SHP77 (cell line): ENCODE data around the gene TOX2.
"Not testable (repeated sequence)": the region's sequence is repeated elsewhere in the genome, so short reads cannot be mapped to it uniquely, and the experiment has no call there.

Source experiments
- DNase-seq, 2 experiments: peaks; one replicate each; lab custom pipeline; 2025; lab: John Stamatoyannopoulos, UW

Gene TOX2

DNA sequence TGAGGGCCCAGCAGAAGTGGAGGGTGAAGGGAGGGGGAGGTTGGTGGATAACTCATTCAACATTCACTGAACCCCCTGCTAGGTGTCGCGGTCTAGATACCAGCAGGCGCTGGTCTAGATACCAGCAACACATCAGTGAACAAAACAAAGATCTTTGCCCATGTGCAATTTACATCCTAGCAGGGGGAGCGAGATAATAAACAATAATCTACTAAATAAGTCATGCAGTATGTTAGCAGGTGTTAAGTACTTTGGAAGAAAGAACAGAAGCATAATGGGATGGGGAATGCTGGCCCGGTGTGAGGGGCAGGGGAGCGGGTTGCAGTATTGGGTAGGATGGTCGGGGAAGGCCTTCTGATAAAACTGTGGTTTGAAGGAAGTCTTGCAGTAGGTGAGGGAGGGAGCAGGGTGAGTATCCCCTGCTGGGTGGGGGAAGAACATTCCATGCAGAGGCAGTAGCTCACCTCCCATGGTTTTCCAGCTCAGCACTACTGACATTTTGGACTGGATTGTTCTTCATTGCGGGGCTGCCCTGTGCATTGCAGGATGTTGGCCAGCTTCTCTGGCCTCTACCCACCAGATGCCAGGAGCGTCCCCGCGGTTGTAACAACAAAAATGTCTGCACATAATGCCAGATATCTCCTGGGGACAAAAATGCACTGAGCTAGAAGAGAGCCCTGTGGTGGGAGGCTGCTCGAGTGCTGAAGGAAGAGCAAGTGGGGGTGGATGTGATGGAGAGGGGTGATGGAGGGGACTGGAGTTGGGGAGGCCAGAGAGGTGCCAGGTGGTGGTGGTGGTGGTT is 117.3 kb downstream of the TOX2 start:
- DNase-seq, result no peak

DNA sequence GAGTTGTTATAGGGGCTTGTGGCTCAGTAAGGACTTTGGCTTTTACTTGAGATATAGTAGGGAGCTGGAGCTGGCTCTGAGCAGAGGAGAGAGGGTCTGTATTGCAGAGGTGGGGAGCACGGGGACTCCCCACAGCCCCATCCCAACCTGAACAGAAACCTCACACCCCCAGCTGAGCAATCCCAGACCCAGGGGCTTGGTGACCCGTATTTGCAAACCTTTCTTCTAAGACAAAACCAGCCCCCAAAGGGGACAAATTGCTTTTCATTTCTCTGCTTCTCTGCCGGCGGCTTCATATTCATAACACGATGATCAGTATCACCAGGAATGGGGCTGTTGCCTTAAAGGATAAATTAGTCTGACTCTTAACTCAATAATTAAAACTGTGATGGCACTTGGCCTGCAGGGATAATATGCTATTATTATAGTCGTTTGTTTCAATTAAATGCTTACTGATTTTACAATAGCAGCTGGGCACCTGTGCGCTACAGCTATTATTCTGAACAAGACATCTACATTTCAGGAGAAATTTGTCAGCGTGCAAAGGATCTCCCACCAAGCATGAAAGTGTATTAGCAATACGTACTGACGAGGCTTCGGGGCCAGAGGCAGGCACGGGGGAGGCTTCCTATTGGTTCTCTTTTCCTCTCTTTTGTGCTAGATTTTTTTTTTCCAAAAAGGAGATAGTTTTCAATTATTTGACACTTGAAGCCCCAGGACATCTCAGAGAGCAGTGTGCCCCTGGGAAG is 118.1 kb downstream of the TOX2 start:
- DNase-seq, result no peak

DNA sequence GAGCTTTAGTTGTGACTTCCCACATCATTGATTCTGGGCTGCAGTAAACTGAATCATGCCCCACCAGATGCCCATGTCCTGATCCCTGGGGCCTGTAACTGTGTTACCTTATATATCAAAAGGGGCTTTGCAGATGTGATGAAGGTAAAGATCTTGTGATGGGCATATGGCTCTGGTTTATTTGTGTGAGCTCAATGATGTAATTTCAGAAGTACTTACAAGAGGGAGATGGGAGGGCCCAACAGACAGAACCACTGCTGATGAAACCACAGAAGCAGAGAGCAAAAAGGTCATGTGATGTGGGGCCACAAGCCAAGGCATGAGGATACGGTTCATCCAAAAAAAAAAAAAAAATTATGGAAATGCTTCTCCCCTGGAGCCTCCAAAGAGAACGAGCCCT is 118.7 kb downstream of the TOX2 start:
- no peak for DNase-seq

DNA sequence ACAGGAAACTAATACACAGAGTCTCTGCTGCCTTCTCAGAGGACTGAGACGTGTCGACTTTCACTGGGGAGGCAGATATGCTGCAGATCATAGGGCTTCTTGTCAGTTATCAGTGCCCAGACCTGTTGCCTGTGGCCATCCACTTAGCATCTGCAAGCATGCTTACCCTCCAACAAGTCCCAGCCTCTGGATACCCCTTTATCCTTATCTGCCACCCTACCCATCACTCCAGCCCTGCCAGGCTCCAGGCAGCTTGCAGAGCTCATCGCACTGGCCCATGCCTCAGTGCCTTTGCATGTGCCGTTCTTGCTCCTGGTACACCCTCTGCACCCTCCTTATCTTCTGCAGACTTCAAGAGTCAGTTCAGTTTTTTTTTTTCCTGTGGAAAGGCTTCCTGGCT is 119.2 kb downstream of the TOX2 start:
- no peak for DNase-seq

DNA sequence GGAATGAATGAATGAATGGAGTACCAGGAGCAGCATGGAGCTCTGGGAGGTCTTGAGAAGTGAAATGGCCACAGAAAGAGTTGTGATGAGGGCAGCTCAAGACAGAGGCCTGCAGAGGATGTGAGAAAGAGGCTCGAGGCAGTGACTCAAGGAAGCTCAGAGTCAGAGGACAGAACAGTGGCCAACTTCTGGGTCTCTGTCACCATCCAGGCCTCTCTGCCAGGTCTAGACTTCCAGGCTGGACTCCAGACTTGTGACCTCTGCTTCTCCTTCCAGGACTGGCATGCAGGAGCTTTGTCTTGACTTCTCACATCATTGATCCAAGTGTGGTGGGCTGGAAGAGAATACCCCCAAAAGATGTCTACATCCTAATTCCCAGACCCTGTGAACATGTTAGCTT is 119.8 kb downstream of the TOX2 start:
- DNase-seq, result no peak

DNA sequence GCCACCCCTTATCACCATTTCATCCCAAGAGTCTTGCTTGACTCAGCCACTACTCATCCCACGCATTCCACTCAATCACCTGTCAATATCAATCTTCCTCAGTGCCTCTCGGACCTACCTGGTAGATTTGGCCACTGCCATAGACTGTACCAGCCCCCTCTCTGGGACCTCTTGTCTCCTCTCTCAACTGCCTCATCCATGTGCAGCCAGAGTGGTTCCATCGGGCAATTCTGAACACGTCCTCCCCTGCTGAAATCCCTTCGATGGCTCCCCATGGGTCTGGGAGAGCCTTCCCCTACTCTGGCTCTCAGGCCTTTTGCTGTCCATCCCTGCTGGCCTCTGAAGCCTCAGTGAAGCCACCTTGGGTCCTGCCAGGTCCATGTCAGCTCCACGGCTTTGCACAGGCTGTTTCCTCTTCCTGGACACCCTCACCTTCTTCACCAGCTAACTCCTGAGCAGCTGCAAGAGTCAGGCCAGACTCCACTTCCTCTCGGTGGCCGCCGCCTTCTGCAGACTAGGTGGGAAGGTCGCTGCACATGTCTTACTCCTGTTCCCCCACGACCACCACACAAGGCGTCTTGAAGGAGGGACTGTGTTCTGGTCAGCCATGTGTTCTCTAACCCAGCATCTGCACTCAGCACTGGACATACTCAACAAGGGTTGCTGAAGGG is 120.4 kb downstream of the TOX2 start:
- DNase-seq, result no peak

DNA sequence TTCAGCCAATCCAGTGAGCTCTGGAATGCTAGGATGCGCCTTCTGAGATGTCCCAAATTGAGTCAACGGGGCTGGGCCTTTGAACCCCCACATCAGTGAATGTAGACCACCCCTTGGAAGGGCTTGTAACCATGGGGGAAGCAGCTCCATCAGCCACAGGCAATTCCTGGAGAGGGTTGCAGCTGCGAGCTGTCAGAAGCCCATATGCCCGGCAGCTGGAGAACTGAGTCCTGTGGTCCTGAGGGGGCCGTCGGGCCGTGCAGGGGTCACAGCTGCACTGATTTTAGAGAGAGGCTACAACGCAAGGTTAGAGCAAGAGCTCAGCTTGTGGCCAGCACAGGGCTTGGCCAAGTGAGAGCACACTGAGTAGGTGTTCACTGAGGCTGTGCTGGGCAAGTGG is 121.3 kb downstream of the TOX2 start:
- no peak for DNase-seq

DNA sequence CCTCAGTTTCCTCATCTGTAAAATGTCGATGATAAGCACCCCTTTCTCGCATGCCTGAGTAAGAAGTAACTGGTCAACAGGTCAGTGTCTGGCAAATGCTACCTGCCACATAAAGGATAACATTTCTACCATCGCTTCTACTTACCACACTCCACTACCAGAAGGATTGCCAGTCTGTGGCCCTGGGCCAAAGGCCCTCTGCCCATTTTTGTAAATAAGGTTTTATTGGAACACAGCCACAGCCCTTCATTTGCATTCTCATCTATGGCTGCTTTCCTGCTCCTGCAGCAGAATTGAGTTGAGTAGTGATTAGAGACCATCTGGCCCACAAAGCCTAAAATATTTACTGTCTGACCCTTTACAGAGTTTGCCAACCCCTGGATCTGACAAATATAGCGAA is 121.8 kb downstream of the TOX2 start:
- DNase-seq, result no peak

DNA sequence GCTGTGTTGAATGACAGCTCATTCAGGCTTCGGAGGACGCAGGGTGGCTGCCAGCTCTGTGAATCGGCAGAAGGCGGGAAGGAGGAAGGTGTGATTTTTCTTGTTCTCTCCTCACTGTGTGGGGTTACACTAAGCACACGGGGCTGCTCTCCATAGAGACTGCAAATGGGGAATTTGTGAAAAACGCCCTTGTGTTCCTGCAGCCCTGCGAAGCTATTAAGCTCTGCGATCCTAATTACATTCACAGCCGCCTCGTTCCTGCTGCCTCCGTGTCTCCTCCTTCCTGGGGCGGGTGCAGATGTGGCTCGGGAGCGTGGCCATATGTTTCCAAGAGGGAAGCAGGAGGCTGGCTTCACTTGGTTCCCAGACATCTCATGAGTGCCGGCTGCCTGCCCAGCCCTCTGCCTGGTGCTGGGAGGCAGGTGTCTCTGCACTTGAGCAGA is 124.0 kb downstream of the TOX2 start:
- DNase-seq, result peak; percentile 83 to 86

DNA sequence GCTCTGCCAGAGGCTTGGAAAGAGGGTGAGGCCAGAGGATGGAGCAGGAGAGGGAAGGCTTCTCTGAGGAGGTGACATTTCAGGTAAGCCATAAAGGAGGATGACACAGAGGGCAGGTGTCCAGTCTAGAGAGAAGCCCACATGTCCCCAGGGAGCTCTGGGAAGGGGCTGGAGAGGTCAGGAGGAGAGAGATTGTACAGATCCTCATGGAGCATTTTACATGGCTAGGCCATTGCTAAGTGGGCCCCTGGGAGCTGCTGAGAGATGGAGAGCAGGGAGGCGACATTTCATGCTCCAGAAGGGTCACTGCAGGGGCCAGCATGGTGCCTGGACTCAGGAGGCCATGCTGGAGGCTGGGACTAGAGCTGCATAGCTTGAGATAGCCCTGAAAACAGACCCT is 124.5 kb downstream of the TOX2 start:
- DNase-seq, result no peak

DNA sequence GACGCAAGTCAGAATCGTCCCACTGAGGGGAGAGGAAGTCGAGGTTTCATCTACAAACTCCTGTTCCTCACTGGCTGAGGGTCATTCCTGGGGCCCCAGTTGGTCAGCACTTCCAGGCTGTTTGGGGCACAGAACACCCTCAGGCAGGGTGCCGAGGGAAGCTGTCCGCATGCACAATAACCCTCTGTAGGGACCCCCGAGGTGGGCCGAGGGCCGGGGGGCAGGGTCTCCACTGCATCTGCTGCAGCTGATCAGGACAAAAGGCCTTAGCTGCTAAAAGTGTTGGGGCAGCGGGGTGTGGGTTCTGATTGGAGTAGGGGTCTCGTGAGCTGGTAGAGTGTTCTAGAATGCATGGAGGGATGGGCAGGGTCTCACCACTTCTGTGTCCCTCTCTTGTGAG is 125.1 kb downstream of the TOX2 start:
- no peak for DNase-seq

DNA sequence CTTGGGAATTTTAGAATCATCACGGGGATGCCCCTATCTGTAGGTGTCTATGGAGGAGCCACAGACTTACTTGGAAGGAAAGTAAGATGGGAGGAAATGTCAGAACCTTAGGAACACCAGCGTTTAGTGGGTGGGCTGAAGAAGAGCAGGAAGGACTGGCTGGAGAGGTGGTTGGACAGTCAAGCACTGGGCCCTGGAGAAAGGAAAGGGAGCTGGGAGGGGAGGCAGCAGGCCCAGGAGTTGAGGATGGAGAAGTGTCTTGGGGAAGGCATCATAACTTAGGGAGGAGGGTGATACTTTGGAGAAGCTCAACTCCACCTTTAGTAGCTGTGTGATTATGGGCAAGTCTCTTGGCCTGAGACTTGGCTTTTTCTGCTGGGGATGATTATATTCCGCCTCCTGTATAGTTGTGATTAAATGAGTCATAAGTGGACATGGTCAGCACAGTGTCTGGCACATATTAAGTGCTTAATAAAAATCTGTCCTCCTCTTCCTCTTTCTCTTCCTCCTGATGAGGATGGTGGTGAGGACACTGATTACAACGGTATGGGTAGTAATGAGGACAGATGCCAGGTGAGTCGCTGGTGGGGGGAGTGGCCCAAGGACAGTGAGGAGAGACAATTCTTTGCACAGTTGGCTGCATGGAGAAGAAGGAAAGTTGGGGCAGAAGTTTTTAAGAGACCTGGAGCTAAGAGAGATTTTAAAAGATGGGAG is 125.7 kb downstream of the TOX2 start:
- DNase-seq, result no peak

DNA sequence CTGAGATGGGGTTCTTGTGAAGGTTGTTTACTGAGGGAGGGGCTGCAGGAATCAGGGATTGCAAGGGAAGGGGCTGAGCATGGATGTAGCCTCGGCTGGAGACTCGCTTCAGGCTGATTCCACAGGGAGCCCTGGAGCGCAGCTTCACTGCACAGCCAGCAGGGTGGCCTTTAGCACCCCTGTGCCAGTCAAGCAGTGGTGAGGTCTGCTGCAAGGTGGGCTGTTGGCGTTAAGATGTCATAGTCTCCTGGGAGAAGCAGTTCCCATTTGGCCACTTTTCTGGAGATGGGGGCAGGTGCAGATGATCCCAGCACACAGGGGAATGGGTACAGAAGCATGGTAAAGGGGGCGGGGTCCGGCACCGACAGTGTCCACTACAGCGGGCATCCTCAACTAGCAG is 126.3 kb downstream of the TOX2 start:
- no peak for DNase-seq

DNA sequence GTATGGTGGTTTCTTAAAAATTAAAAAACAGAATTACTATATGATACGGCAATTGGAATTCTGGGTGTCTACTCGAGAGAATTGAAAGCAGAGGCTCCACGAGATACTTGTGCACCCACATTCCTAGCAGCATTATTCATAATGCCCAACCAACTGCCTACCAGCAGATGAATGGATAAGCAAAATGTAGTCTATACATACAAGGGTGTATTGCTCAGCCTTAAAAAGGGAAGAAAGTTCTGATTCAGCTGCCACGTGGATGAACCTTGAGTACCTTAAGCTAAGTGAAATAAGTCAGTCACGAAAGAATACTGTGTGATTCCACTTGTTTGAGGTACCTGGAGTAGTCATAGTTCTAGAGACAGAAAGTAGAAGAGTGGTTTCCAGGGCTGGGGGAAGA is 130.1 kb downstream of the TOX2 start:
- DNase-seq, result not testable (repeated sequence)

DNA sequence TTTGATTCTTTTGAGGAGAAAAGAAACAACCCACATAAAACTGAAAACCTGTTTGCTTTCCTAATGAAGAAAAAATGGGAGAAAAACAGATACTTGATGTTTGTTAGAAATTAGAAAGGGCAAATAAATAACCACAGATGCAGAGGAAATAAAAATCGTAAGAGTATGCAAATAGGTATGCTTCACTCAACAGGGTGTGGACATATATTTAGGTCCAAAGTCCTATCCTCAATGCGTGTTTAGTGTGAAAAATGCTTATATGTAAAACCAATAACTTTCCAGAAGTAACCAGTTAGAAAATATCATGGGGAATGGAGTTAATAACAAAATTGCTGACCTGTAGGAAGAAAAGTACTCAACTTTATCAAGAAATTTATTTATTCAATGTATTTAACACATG is 135.7 kb downstream of the TOX2 start:
- DNase-seq, result no peak

DNA sequence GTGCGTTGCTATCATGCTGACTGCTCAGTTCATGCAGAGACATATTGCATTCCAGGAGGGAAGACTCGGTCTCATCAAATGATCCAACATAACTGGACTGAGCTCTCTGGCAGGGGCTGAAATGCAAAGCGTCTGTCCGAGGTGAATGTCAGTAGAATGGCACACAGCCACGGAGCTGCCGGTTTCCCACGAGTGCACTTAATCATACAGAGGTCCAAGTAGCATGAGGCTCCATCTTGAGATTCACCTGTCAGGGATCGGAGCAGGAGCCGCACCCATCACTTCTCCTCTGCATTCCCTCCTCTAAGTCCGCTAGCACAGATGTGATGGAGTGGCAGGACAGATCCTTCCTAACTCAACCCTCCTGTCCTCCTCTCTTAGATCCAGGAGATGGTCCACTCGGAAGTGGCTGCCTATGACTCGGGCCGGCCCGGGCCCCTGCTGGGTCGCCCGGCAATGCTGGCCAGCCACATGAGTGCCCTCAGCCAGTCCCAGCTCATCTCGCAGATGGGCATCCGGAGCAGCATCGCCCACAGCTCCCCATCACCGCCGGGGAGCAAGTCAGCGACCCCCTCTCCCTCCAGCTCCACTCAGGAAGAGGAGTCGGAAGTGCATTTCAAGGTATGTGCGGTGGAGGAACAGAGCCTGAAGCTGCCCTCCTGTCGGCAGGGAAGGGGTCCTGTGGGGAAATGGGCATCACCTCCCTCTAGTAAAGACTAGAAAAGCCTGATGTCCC is 136.4 kb downstream of the TOX2 start:
- no peak for DNase-seq

DNA sequence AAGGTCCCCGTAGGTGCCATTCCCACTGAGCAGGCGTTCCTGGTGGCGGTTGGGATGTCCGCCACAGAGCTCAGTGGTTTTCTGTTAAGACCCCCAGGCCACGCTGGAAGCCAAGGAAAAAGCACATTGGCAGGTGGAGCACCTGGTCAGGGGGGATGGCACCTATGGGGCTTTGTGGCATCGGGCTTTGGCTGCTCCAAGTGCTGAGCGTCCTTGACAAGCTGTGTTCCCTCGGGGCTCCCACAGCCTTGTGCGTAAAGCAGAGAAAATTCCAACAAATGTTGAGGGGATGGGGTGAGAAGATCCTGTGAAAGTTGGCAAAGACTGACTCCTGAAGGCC is 137.0 kb downstream of the TOX2 start:
- DNase-seq, result no peak

DNA sequence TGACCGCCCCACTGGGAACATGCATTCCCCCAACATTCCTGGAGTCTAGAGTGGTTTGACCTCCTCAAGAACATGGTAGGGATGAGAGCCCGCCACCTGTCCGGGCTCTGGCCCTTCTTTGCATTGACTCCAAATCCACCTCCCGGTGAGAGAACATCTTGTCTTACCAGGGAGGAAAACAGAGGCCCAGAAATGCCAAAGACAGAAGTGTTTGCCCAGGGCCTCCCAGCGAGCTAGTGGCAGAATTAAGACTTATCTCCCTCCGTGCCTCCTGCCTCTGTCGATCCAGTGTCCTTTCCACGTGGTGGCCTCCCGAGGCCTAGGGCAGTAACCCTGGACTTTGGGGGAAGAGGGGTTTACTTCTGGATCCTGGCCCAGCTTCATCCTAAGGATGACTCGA is 137.5 kb downstream of the TOX2 start:
- no peak for DNase-seq

DNA sequence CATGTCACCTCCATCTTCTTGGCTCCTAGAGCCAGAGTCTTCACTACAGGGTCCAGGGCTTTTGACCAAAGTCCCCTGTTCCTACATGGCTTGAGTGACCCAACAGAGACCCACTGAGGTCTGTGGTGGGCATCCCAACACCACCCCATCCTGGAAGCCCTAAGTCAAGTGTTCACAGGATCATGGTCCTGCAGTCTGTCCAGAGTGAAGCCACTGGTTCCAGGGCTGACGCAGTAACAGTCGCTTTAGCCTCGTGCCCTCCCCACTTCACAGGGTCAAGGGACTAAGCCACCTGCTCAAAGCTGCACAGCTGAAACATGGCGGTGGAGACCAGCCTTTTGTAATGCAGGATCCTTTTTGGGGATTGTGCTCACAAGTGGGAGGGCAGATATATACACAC is 138.4 kb downstream of the TOX2 start:
- no peak for DNase-seq

DNA sequence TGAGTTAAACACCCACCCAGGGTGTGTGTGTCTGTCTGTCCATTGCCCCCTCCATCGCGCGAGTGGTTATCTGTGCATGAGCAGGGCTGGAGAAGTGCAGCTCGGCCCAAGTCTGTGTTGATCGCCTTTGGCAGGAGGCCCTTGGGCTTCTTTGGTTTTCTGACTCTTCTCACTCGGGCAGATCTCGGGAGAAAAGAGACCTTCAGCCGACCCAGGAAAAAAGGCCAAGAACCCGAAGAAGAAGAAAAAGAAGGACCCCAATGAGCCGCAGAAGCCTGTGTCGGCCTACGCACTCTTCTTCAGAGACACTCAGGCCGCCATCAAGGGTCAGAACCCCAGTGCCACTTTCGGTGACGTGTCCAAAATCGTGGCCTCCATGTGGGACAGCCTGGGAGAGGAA is 139.5 kb downstream of the TOX2 start:
- no peak for DNase-seq

DNA sequence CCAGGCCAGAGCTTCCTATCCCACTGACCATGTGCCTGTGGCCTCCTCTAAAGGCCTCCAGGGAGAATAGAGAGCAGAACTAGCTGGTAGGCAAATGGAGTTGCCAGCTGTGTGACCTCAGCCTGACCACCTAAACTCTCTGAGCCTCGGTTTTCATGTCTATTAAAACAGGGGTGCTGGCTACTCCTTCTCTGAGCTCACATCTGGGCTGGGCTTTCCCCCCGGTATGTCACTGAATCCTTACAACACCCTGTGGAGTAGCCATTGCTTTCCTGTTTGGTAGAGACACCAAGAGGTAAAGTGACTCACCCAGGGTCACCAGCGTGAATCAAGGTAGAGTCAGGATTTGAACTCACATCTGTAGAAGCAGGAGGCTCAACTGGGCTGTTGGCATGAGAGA is 140.2 kb downstream of the TOX2 start:
- DNase-seq, result no peak
